Aorta (tissue), 5 donors: ENCODE data around the gene PDS5B. TPM values are rescaled to one million over a fixed set of nuclear protein-coding genes. Genes with fewer than 3 reads are reported as not detected.

Experiments used
- ATAC-seq: fragments of 200-7000 bp; cut with Tn5 transposase; one replicate; pipeline ENCODE4 v1.9.1; 2022; ENCODE audit warnings: moderate library complexity; ENCODE audit not compliant: low FRiP score
- DNase-seq, 2 donors: peaks; one replicate each; pipeline ENCODE4 v3.0.0-alpha.2; 2020
- H3K27ac ChIP-seq, 2 donors: one replicate each; pipeline ENCODE4 v1.5.1; 2013; ENCODE audit warnings: low read length in 2 of 2, mild to moderate bottlenecking in 2 of 2, moderate library complexity in 2 of 2, control low read depth in 1 of 2, inconsistent platforms in 1 of 2, low read depth in 1 of 2
- H3K27me3 ChIP-seq, 2 donors: one replicate each; pipeline ENCODE4 v1.6.1; 2013; ENCODE audit warnings: control low read depth in 1 of 2, low read length in 1 of 2, mild to moderate bottlenecking in 1 of 2, moderate library complexity in 1 of 2; ENCODE audit not compliant: insufficient read depth in 2 of 2, control insufficient read depth in 1 of 2
- H3K36me3 ChIP-seq, 2 donors: one replicate each; pipeline ENCODE4 v1.6.1; 2013; ENCODE audit warnings: control low read depth in 1 of 2, low read length in 1 of 2, mild to moderate bottlenecking in 1 of 2; ENCODE audit not compliant: insufficient read depth in 2 of 2, control insufficient read depth in 1 of 2
- H3K4me1 ChIP-seq, 2 donors: one replicate each; pipeline ENCODE4 v1.6.1; 2013; ENCODE audit warnings: low read length in 2 of 2, control low read depth in 1 of 2, mild to moderate bottlenecking in 1 of 2, moderate library complexity in 1 of 2; ENCODE audit not compliant: insufficient read depth in 2 of 2, control insufficient read depth in 1 of 2
- H3K4me3 ChIP-seq, 2 donors: one replicate each; pipeline ENCODE4 v1.5.1; 2013; ENCODE audit warnings: low read length in 2 of 2, control low read depth in 1 of 2, mild to moderate bottlenecking in 1 of 2
- H3K9me3 ChIP-seq: one replicate; pipeline ENCODE4 v1.6.1; 2013; ENCODE audit warnings: mild to moderate bottlenecking, low read length; ENCODE audit not compliant: control insufficient read depth
- whole genome bisulfite sequencing, 2 donors: extraction: QIAGEN DNeasy Blood & Tissue Kit; methylation state at CpG; one replicate each; pipeline ENCODE4 v1.1.7; 2013; 5-methylcytosine and 5-hydroxymethylcytosine counted together
- intact Hi-C, 2 donors: fragments of 100-400 bp; cut with DNase I; formaldehyde crosslinking; loops; one replicate each; pipeline versions ENCODE4 v1.14.2 to v1.15.0; 2022
- polyA plus RNA-seq, 2 donors: library from polyadenylated mRNA; stranded (reverse); fragments of 200-250 nt; gene quantifications; one replicate each; pipeline ENCODE4 v1.2.3, GENCODE V29; 2013
- total RNA-seq, 2 donors: library from RNA; stranded (reverse); fragmentation: NEBNext Ultra II Directional; extraction: Animal tissue kit (Norgen Biotek cat#: 25700); gene quantifications; one replicate each; pipeline ENCODE4 v1.2.1, GENCODE V29; 2021
- donor health status: healthy with polysubstance abuse.
- donor health status: Bipolar disorder and iron deficiency.
- donor health status: DM: no; HTN: no; CAD: no.
- donor health status: DM: no; HTN: no; CAD: no.
- donor health status: DM: yes; HTN: yes; CAD: no.

Gene PDS5B
- total and polyA plus RNA-seq, 4 donors = 9.5 to 52.9 (median 29.3) TPM

DNA sequence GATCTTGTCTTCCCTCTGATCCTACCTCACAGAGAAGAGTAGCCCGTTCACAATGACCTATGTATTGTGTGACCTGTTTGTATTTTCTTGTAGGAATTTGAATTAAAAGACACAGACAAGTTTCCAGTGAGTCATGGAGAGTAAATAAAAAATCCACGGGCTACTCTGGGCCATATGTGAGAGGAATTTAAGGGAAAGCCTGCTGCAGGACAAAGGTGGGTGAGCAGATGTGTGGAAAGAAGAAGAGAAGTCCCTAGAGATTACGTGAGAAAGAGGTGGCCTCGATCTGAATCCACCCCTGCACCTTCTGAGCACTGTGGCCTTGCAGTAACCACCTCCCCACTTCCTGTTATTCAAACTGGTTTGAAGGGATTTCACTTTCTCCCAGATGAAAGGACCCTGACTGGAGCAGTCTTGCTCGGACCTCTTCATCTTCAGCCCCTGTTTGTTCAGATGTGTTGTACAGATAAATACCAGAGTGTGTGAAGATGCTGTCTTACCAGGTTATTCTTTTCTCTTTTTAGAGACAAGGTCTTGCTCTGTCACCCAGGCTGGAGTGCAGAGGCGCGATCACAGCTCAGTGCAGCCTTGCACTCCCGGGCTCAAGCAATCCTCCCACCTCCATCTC lies 205.4 kb downstream of the PDS5B start:
- 69 to 71% methylated on average over 8 of the region's 8 CpGs for WGBS, 2 donors
- H3K36me3 ChIP-seq = peaks cover 0 to 3% of the 10 kb centered on the region in 2 donors
- H3K9me3 ChIP-seq = no peaks in the 10 kb centered on the region
- DNase-seq (no peak), ATAC-seq (no peak)
- H3K27me3 ChIP-seq = no peaks in the 10 kb centered on the region
- no peaks in the 10 kb centered on the region for H3K4me1 ChIP-seq
- H3K27ac ChIP-seq = no peak overlapping the region
- intact Hi-C loops = no loop called here
- H3K4me3 ChIP-seq = no peak overlapping the region

DNA sequence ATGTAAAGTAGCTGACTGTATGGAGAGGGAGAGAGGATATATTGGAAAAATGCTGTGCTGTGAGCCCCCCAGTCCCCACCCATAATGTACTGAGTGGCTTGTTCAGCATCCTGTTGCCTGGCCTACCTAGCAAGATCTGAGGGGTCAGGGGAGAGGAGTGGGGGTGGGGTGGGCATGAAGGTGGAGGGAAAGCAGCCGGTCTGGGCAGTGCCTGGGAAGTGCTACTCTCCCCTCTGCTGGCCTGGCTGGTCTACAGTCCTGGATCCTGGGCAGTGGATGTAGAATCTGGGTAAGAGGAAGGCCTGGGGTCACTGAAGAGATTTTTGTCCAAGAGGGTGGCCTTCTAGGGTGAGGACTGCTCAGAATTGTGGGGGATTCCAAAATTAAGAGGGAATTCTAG lies 210.5 kb downstream of the PDS5B start:
- no peaks in the 10 kb centered on the region for H3K4me1 ChIP-seq
- intact Hi-C loops = no loop called here
- no peak overlapping the region for H3K4me3 ChIP-seq
- WGBS, 2 donors = 86 to 93% methylated on average over 1 of the region's 1 CpG
- no peaks in the 10 kb centered on the region for H3K36me3 ChIP-seq
- no peak overlapping the region for H3K27ac ChIP-seq
- DNase-seq = no peak
- no peaks in the 10 kb centered on the region for H3K27me3 ChIP-seq
- H3K9me3 ChIP-seq = peaks cover 2% of the 10 kb centered on the region
- no peak for ATAC-seq

DNA sequence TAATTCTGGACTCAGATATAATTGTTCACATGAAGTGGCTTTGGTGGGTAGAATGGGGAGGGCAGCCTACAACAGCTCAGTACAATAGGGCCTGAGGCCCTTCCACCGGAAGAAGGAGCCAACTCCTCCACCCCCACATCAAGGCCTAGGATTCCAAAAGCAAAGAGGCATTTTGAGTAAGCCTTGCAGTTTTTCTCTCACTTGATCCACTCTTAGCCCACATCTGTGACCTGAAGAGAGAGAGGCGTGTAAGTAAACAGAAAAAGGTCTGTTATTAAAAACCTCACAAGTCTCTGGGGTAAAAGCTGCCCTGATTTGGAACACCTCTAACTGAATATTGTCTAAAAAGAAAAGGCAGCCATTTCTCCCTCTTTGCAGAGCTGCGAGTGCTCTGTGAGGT lies 215.9 kb downstream of the PDS5B start:
- WGBS, 2 donors = 62 to 64% methylated on average over 3 of the region's 3 CpGs
- Histone ChIP-seq H3K27me3 (no peaks in the 10 kb centered on the region), H3K36me3 (no peaks in the 10 kb centered on the region), H3K9me3 (peaks cover 4% of the 10 kb centered on the region), H3K4me3 (no peak overlapping the region), H3K4me1 (no peaks in the 10 kb centered on the region), H3K27ac (no peak overlapping the region)
- ATAC-seq (no peak), DNase-seq (no peak)
- intact Hi-C loops = no loop called here

DNA sequence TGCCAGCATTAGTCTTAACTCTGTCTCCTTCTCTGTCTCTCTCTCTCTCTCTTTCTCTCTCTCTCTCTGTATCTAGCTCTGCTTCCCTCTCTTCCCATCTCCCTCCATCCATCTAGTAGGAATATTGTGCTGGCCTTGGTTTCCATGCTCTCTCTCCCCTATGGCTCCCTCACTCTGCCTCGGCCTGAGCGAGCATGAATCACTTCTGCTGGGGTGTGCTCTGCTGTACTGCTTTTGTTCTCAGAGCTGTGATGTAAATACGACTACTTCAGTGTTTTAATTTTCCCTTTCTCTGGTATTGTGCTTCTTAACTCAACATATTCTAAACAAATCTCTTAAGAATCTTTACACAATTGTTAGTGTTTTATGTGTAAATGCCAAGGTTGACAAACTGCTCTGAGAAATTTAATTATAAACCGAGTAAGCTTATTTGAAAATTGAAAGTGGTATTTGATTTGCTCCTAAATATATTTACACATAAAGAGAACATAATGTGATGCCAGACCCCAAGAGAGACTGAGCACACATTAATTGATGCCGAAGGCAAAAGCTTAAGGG lies 218.5 kb downstream of the PDS5B start:
- 84 to 87% methylated on average over 5 of the region's 5 CpGs for WGBS, 2 donors
- no peaks in the 10 kb centered on the region for H3K4me1 ChIP-seq

DNA sequence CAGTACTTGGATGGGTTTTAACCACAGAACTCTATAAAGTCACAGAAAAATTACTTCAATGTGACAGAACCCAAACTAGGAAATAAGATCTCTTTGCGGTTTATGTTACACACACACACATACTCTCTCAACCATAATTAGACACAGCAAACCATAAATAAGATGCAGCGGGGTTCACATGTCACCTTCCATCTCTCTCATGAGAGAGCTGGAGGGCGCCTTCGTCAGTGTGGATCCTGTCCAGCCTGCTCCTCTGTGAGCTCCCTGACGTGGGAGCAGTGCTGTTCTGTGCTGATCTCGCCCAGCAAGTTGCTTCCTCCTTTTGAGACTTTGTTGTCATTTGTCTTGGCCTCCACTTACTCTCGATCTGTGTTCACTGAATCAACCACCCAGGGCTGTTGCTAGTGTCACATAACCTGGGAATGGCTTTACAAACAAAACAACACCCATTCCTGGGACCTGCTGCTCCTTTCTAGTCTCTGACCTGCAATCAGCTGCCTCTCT lies 225.1 kb downstream of the PDS5B start:
- H3K4me1 ChIP-seq = no peaks in the 10 kb centered on the region
- no peak for ATAC-seq
- WGBS, 2 donors = 45 to 48% methylated on average over 7 of the region's 7 CpGs
- no peak overlapping the region for H3K27ac ChIP-seq
- H3K36me3 ChIP-seq = no peaks in the 10 kb centered on the region
- intact Hi-C loops = no loop called here
- H3K9me3 ChIP-seq = peaks cover 7% of the 10 kb centered on the region
- no peak for DNase-seq
- no peak overlapping the region for H3K4me3 ChIP-seq
- H3K27me3 ChIP-seq = no peaks in the 10 kb centered on the region

More for the DNA sequence above, 218.5 kb downstream of the PDS5B start:
- ATAC-seq (no peak), DNase-seq (no peak)
- Histone ChIP-seq H3K9me3 (peaks cover 4% of the 10 kb centered on the region), H3K4me3 (no peak overlapping the region), H3K36me3 (no peaks in the 10 kb centered on the region), H3K27ac (no peak overlapping the region), H3K27me3 (no peaks in the 10 kb centered on the region)
- intact Hi-C loops = no loop called here

DNA sequence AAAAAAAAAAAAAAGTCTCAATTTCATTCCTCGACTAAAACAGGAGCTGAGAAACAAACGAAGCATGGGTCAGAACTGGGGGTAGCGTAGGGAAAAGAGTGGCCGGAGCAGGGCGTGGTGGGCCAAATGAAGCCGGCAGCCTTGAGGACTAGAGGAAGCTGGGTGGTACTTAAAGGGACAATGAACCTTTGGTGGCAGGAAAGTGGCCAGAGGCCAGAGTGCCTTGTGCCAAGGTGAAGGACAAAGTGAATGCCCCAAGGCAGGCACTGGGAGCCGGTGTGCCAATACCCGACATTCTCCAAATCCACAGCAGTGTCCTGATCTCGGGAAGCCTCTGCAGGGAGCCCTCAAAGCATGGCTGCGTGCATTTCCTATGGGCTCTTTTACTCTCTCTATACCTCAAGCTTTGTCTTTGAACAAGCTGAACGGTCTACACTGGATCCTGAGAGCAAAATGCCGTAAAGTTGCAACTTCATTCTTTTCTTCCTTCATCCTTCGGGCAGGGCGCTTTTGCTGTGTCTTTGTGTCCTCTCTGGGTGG lies 235.0 kb downstream of the PDS5B start:
- intact Hi-C loops = no loop called here
- H3K9me3 ChIP-seq = no peaks in the 10 kb centered on the region
- H3K4me3 ChIP-seq = no peak overlapping the region
- H3K36me3 ChIP-seq = no peaks in the 10 kb centered on the region
- H3K27ac ChIP-seq = no peak overlapping the region
- H3K4me1 ChIP-seq = no peaks in the 10 kb centered on the region
- 96 to 97% methylated on average over 14 of the region's 14 CpGs for WGBS, 2 donors
- H3K27me3 ChIP-seq = no peaks in the 10 kb centered on the region
- no peak for DNase-seq
- no peak for ATAC-seq

DNA sequence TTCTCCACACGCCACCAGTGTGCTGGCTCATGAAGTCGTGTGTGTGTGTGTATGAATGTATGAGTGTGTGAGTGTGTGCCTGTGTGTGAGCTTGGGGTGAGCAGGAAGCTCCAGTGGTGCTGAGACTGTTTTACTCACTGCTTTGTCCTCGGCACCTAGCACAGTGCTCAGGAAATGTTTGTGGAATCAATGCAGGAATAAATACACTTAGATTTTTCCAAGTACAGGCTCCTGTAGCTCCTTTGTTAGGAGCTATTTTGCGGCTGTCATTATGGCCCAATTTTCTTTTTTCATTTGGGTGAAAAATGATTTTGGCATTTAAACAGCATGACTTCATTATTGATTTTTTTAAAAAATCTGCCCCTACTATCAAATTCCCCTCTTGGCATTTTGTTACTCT lies 236.5 kb downstream of the PDS5B start:
- H3K27me3 ChIP-seq = no peaks in the 10 kb centered on the region
- no peak for DNase-seq
- H3K27ac ChIP-seq = no peak overlapping the region
- no peaks in the 10 kb centered on the region for H3K4me1 ChIP-seq
- no peak for ATAC-seq
- intact Hi-C loops = no loop called here
- H3K4me3 ChIP-seq = no peak overlapping the region
- no peaks in the 10 kb centered on the region for H3K9me3 ChIP-seq
- 28 to 35% methylated on average over 4 of the region's 4 CpGs for WGBS, 2 donors
- no peaks in the 10 kb centered on the region for H3K36me3 ChIP-seq

DNA sequence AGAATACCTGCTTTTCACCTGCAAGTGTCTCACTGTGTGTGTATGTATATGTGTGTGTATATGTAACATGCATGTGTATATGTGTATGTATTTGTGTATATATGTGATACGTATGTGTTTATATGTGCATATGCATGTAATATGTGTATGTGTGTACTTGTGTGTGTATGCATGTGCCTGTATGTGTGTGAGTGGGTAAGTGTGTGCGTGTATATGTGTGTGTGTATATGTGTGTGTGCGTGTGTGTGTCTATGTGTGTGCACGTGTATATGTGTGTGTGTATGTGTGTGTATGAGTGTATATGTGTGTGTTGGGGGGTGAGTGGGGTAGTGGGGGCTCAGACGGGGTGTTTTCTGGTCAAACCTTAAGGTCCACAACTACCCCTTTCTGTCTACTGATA lies 237.3 kb downstream of the PDS5B start:
- intact Hi-C loops = no loop called here
- no peaks in the 10 kb centered on the region for H3K9me3 ChIP-seq
- no peak overlapping the region for H3K4me3 ChIP-seq
- H3K27ac ChIP-seq = no peak overlapping the region
- no peaks in the 10 kb centered on the region for H3K36me3 ChIP-seq
- DNase-seq (no peak), ATAC-seq (no peak)
- 87 to 94% methylated on average over 5 of the region's 5 CpGs for WGBS, 2 donors
- no peaks in the 10 kb centered on the region for H3K4me1 ChIP-seq
- H3K27me3 ChIP-seq = no peaks in the 10 kb centered on the region

DNA sequence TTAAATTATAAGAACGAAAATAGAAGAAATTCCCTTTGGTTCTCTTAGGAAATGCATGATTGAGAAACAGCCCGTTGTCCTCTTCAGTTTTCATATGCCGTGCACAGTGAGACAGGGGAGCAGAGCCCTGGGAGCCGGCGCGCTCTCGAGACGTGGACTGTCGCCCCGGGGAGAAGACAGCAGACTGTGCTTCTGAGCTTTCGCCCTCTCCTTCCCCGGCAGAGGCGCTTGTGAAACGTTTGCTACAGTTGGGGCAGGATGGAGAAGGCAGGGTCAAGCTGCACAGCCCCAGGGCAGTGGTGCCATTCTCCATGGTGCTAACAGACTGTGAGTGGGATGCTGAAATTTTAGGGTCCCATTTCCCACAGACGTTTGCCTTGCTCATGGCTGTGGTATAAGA lies 237.8 kb downstream of the PDS5B start:
- intact Hi-C loops = no loop called here
- H3K4me1 ChIP-seq = no peaks in the 10 kb centered on the region
- DNase-seq (no peak), ATAC-seq (peak; percentile 17)
- H3K9me3 ChIP-seq = no peaks in the 10 kb centered on the region
- H3K36me3 ChIP-seq = no peaks in the 10 kb centered on the region
- 78 to 84% methylated on average over 15 of the region's 15 CpGs for WGBS, 2 donors
- H3K4me3 ChIP-seq = no peak overlapping the region
- no peaks in the 10 kb centered on the region for H3K27me3 ChIP-seq
- H3K27ac ChIP-seq = no peak overlapping the region
